Astrocyte of the spinal cord (primary cell): ENCODE data around the gene ZNF621.
A peak's percentile ranks its signal among the peaks of the same experiment; 100 is the strongest.

ENCODE experiments used
- DNase-seq: peaks from one replicate; pipeline ENCODE4 v3.0.0; 2011; ENCODE audit warnings: low read depth, low spot score
- H3K4me3 ChIP-seq: 2 replicates; pipeline ENCODE4 v1.5.1; 2011; ENCODE audit warnings: low read depth, mild to moderate bottlenecking, low read length, moderate library complexity
- CTCF ChIP-seq: IDR thresholded peaks from 2 replicates; pipeline ENCODE4 v1.5.1; 2012; ENCODE audit warnings: low read depth, mild to moderate bottlenecking, low read length, inconsistent platforms
- in situ Hi-C: cut with HindIII; loops from 2 replicates; pipeline ENCODE4 v1.10.0; 2017; ENCODE audit warnings: low sequenced_read_pairs

The ZNF621 gene

GRCh38 chr3:40524568-40525285, at the start of gene ZNF621:
Gene ZNF621 (plus strand): TSS chr3:40524960. CDS start chr3:40525841, 881 bp downstream.
- in situ Hi-C loops, result no loop called here
- peak; percentile 87 for DNase-seq
- no peak for TF ChIP-seq CTCF
- H3K4me3 ChIP-seq, result peak within 1 kb of the TSS; percentile 80

GRCh38 chr3:40476478-40477470, 48.0 kb upstream of the ZNF621 start, which contains the start of gene ZNF619:
Gene ZNF619 (plus strand): TSS chr3:40477122. CDS start chr3:40477980, 858 bp downstream.
- in situ Hi-C loops, result no loop called here
- peak within 1 kb of the TSS; percentile 80 for H3K4me3 ChIP-seq
- peak; percentile 78 for DNase-seq
- no peak for TF ChIP-seq CTCF

- no peak for DNase-seq
- H3K4me3 ChIP-seq, result peak overlapping the region; percentile 80
- in situ Hi-C loops, result no loop called here
- TF ChIP-seq CTCF, result no peak
Observed at GRCh38 chr3:40477666-40478065, 47.1 kb upstream of the ZNF621 start.

GRCh38 chr3:40487172-40487571, 37.6 kb upstream of the ZNF621 start:
- no peak for TF ChIP-seq CTCF
- in situ Hi-C loops, result no loop called here
- DNase-seq, result no peak
- no peak overlapping the region for H3K4me3 ChIP-seq

GRCh38 chr3:40490916-40491315, 33.8 kb upstream of the ZNF621 start:
- TF ChIP-seq CTCF, result no peak
- peak; percentile 32 for DNase-seq
- in situ Hi-C loops, result no loop called here
- H3K4me3 ChIP-seq, result no peak overlapping the region

- in situ Hi-C loops, result no loop called here
- no peak overlapping the region for H3K4me3 ChIP-seq
- TF ChIP-seq CTCF, result no peak
- DNase-seq, result no peak
Observed at GRCh38 chr3:40494698-40495097, 30.1 kb upstream of the ZNF621 start.
